HepG2 (cell line): ENCODE results near the gene ASAP2. TPM values are rescaled to one million over a fixed set of nuclear protein-coding genes. Genes with fewer than 3 reads are reported as not detected.

ENCODE experiments used
- ATAC-seq: fragments of 200-7000 bp; cut with Tn5 transposase; 3 replicates; pipeline ENCODE4 v1.9.1; 2020; ENCODE audit warnings: mild to moderate bottlenecking, moderate library complexity
- BruUV-seq: library from RNA; stranded (reverse); fragments of 400-500 nt; replicated peaks from 2 replicates; lab custom pipeline; 2021; lab: Mats Ljungman, UMichigan
- CTCF ChIA-PET: fragments of 300-600 bp; formaldehyde crosslinking; extraction: SDS; loops from one replicate; lab custom pipeline; 2021; ENCODE audit warnings: low total read pairs, inconsistent platforms, low intra/inter-chr PET ratio; lab: Yijun Ruan, JAX
- POLR2A ChIA-PET: fragments of 350-600 bp; sonication (Branson Sonifier 250); formaldehyde crosslinking; loops from one replicate; lab custom pipeline; 2020; ENCODE audit warnings: antibody characterized with exemption, inconsistent platforms; lab: Yijun Ruan, JAX
- DNase-seq: peaks from one replicate; pipeline ENCODE4 v3.0.0-alpha.2; 2015; ENCODE audit warnings: low spot score
- FAIRE-seq: peaks from 3 replicates; lab custom pipeline; 2011; peaks lifted over from hg19 to GRCh38; lab: Jason Lieb, UNC
- H2AFZ ChIP-seq: one replicate; pipeline ENCODE4 v1.6.1; 2011; ENCODE audit warnings: low read length, inconsistent platforms
- H3K27ac ChIP-seq: fragments of 300-600 bp; 3 replicates; pipeline ENCODE4 v1.8.0; 2011; ENCODE audit warnings: mixed run types, mild to moderate bottlenecking, mixed read lengths, low read length, inconsistent platforms; ENCODE audit not compliant: insufficient read depth; ENCODE audit errors: extremely low read length
- H3K27me3 ChIP-seq, 2 experiments: fragments of 200-600 bp in 1 of 2; 2 replicates in 1 of 2; 3 replicates in 1 of 2; pipeline versions ENCODE4 v1.6.0 to v1.8.0; 2011; ENCODE audit warnings: low read length in 2 of 2, mild to moderate bottlenecking in 2 of 2, moderate library complexity in 2 of 2, inconsistent platforms in 1 of 2; ENCODE audit not compliant: insufficient read depth in 2 of 2, control insufficient read depth in 1 of 2
- H3K36me3 ChIP-seq, 2 experiments: fragments of 200-600 bp in 1 of 2; replicated peaks in 1 of 2; 2 replicates in 1 of 2; 3 replicates in 1 of 2; pipeline versions ENCODE4 v1.5.1 to v1.8.0; 2011; ENCODE audit warnings: low read length in 2 of 2, inconsistent platforms in 1 of 2; ENCODE audit not compliant: insufficient read depth in 2 of 2, control insufficient read depth in 1 of 2
- H3K4me1 ChIP-seq: 2 replicates; pipeline ENCODE4 v1.5.1; 2012; ENCODE audit warnings: low read length, inconsistent platforms; ENCODE audit not compliant: insufficient read depth
- H3K4me2 ChIP-seq: 2 replicates; pipeline ENCODE4 v1.6.0; 2011; ENCODE audit warnings: low read depth, low read length, inconsistent platforms
- H3K4me3 ChIP-seq, 3 experiments: fragments of 200-600 bp in 1 of 3; sonication (generic), shearing (Covaris generic) in 1 of 3; replicated peaks in 1 of 3; 2 replicates each; pipeline ENCODE4 v1.5.1; 2011 to 2016; ENCODE audit warnings: low read length in 3 of 3, inconsistent platforms in 2 of 3, low read depth in 2 of 3, mild to moderate bottlenecking in 2 of 3, control low read depth in 1 of 3, mixed read lengths in 1 of 3; ENCODE audit not compliant: insufficient read depth in 1 of 3
- H3K79me2 ChIP-seq: one replicate; pipeline ENCODE4 v1.6.1; 2011; ENCODE audit warnings: low read length, inconsistent platforms; ENCODE audit not compliant: insufficient read depth
- H3K9ac ChIP-seq: 2 replicates; pipeline ENCODE4 v1.6.0; 2011; ENCODE audit warnings: mild to moderate bottlenecking, low read depth, low read length, inconsistent platforms; ENCODE audit not compliant: insufficient read depth
- H3K9me3 ChIP-seq: 2 replicates; pipeline ENCODE4 v1.5.1; 2012; ENCODE audit warnings: mild to moderate bottlenecking, low read length
- H4K20me1 ChIP-seq: 2 replicates; pipeline ENCODE4 v1.6.0; 2011; ENCODE audit warnings: inconsistent platforms, mild to moderate bottlenecking, low read length, moderate library complexity; ENCODE audit not compliant: insufficient read depth
- ATF1 ChIP-seq: IDR thresholded peaks from 2 replicates; pipeline ENCODE4 v1.6.1; 2016; ENCODE audit warnings: mild to moderate bottlenecking, control low read depth
- NFE2L1 ChIP-seq: sonication (generic); formaldehyde crosslinking; IDR thresholded peaks from 2 replicates; pipeline ENCODE4 v1.4.0; 2020; ENCODE audit warnings: missing genetic modification reagents, mild to moderate bottlenecking, borderline replicate concordance
- POLR2AphosphoS2 ChIP-seq: IDR thresholded peaks from 2 replicates; pipeline ENCODE4 v1.6.1; 2011; ENCODE audit warnings: low read depth, low read length, improper control_type of control experiment
- TP53 ChIP-seq: sonication (generic); formaldehyde crosslinking; conservative IDR thresholded peaks from 2 replicates; pipeline ENCODE4 v1.4.0; 2020; ENCODE audit warnings: missing genetic modification reagents
- ZBTB38 ChIP-seq: sonication (generic); formaldehyde crosslinking; IDR thresholded peaks from 2 replicates; pipeline ENCODE4 v1.5.1; 2020; ENCODE audit warnings: mild to moderate bottlenecking, missing genetic modification reagents
- ZFX ChIP-seq: sonication (generic); formaldehyde crosslinking; IDR thresholded peaks from 2 replicates; pipeline ENCODE4 v1.4.0; 2020; ENCODE audit warnings: mild to moderate bottlenecking, low read depth, missing genetic modification reagents, moderate library complexity
- ZKSCAN8 ChIP-seq: IDR thresholded peaks from 2 replicates; pipeline ENCODE4 v1.6.1; 2016; ENCODE audit warnings: borderline replicate concordance, missing genetic modification reagents, missing compliant biosample characterization
- ZNF101 ChIP-seq: sonication (generic); formaldehyde crosslinking; IDR thresholded peaks from 2 replicates; pipeline ENCODE4 v1.4.0; 2020; ENCODE audit warnings: mild to moderate bottlenecking, low read depth, missing genetic modification reagents, borderline replicate concordance
- ZNF124 ChIP-seq: sonication (generic); formaldehyde crosslinking; IDR thresholded peaks from 2 replicates; pipeline ENCODE4 v1.4.0; 2020; ENCODE audit warnings: missing genetic modification reagents
- ZNF337 ChIP-seq: sonication (generic); formaldehyde crosslinking; IDR thresholded peaks from 2 replicates; pipeline ENCODE4 v1.5.1; 2020; ENCODE audit warnings: missing genetic modification reagents, low read depth, mild to moderate bottlenecking, borderline replicate concordance
- ZNF451 ChIP-seq: sonication (generic); formaldehyde crosslinking; IDR thresholded peaks from 2 replicates; pipeline ENCODE4 v1.5.0; 2020; ENCODE audit warnings: mild to moderate bottlenecking, missing genetic modification reagents
- ZNF644 ChIP-seq: IDR thresholded peaks from 2 replicates; pipeline ENCODE4 v1.6.1; 2016; ENCODE audit warnings: low read depth
- WGBS: methylation state at CpG from one replicate; pipeline ENCODE4 v1.1.6; 2017; ENCODE audit warnings: low lambda C conversion rate; 5-methylcytosine and 5-hydroxymethylcytosine counted together
- in situ Hi-C: cut with HindIII; loops from 2 replicates; pipeline ENCODE4 v1.10.0; 2017; ENCODE audit warnings: low pct_unique_long_range_greater_than_20kb; ENCODE audit not compliant: extremely low pct_ligation_motif_present
- intact Hi-C: fragments of 100-400 bp; cut with micrococcal nuclease; formaldehyde crosslinking; loops from one replicate; pipeline ENCODE4 v1.10.0; 2022; ENCODE audit not compliant: unreplicated experiment
- polyA plus RNA-seq, 8 experiments: library from polyadenylated mRNA; depleted of rRNA in 3 of 8; stranded (reverse) in 7 of 8; unstranded in 1 of 8; fragments of >200 nt; fragmentation: Illumina TruSeq in 4 of 8; extraction: Trizol in 4 of 8; gene quantifications; 2 replicates each; pipeline versions ENCODE4 v1.2.1 to v1.2.3, GENCODE V29; 2011 to 2016; ENCODE audit warnings: low read depth in 4 of 8, missing spikeins in 1 of 8, mixed read lengths in 1 of 8; ENCODE audit not compliant: insufficient read depth in 1 of 8
- total RNA-seq, 5 experiments: library from RNA; depleted of rRNA; stranded (reverse); fragments of >200 nt; fragmentation: Illumina TruSeq; extraction: Trizol; gene quantifications; 2 replicates each; pipeline ENCODE4 v1.2.3, GENCODE V29; 2016; ENCODE audit warnings: low read depth in 1 of 5
- TF ChIP-seq, protein P1 (sequence below): sonication (generic); formaldehyde crosslinking; IDR thresholded peaks from 2 replicates; pipeline ENCODE4 v1.5.1; 2020; ENCODE audit warnings: mild to moderate bottlenecking, missing genetic modification reagents, moderate library complexity
- TF ChIP-seq, protein P2 (sequence below): sonication (generic); IDR thresholded peaks from 2 replicates; pipeline ENCODE4 v1.6.1; 2016; ENCODE audit warnings: low read depth, borderline replicate concordance
- TF ChIP-seq, protein P3 (sequence below): sonication (generic); formaldehyde crosslinking; IDR thresholded peaks from 2 replicates; pipeline ENCODE4 v1.8.0; 2022; ENCODE audit warnings: mild to moderate bottlenecking, missing genetic modification reagents

The ASAP2 gene
- total and polyA plus RNA-seq, 2 of the 13 experiments (the other 11 are each of a cell fraction or from before 2014, with no cell fraction given) = 7.3 to 22.3 TPM

DNA sequence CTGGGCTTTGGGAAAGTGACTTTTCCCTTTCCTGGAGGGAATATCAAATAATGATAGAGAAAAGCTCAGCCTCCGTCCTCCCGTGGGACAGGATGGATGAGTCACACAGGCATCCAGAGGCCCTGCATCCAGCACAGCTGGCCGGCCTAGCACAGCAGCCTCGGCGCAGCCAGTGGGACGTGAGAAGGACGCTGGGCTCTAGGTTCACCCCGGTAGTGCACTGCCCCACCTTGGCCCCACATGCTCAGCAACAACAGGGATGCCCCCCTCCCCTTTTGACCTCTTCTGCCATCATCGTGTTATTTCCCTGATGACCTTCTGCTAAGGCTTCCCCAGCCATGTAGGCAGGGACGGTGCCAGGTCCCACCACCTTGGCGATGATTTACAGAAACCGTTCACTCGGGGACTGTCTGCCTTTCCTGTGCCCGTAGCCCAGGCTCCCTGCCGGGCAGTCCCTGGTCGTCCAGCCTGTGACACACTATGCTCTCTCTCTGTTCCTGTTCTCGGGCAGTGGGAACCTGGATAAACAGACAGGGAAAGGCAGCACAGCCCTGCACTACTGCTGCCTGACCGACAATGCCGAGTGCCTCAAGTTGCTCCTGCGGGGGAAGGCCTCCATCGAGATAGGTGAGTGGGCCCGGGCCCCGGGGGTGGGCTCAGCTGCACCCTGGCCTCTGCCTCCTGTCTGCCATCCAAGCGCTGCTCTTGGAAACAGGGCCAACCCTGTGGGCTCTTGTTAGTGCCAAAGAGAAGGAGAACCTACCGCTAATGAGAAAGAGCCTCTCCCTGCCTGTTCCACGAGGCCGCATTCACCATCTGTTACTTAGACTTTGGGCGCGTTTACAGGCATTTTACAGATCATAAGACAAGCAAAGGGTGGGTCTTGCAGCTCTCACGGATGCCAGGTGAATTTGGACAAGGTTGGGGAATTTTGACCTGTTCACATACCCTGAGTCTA, 172.1 kb downstream of the ASAP2 start (continued):
- TF ChIP-seq, protein P1, sequence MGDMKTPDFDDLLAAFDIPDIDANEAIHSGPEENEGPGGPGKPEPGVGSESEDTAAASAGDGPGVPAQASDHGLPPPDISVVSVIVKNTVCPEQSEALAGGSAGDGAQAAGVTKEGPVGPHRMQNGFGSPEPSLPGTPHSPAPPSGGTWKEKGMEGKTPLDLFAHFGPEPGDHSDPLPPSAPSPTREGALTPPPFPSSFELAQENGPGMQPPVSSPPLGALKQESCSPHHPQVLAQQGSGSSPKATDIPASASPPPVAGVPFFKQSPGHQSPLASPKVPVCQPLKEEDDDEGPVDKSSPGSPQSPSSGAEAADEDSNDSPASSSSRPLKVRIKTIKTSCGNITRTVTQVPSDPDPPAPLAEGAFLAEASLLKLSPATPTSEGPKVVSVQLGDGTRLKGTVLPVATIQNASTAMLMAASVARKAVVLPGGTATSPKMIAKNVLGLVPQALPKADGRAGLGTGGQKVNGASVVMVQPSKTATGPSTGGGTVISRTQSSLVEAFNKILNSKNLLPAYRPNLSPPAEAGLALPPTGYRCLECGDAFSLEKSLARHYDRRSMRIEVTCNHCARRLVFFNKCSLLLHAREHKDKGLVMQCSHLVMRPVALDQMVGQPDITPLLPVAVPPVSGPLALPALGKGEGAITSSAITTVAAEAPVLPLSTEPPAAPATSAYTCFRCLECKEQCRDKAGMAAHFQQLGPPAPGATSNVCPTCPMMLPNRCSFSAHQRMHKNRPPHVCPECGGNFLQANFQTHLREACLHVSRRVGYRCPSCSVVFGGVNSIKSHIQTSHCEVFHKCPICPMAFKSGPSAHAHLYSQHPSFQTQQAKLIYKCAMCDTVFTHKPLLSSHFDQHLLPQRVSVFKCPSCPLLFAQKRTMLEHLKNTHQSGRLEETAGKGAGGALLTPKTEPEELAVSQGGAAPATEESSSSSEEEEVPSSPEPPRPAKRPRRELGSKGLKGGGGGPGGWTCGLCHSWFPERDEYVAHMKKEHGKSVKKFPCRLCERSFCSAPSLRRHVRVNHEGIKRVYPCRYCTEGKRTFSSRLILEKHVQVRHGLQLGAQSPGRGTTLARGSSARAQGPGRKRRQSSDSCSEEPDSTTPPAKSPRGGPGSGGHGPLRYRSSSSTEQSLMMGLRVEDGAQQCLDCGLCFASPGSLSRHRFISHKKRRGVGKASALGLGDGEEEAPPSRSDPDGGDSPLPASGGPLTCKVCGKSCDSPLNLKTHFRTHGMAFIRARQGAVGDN (CRISPR knock-in tag) = peak; percentile 52
- TF ChIP-seq, protein P2, sequence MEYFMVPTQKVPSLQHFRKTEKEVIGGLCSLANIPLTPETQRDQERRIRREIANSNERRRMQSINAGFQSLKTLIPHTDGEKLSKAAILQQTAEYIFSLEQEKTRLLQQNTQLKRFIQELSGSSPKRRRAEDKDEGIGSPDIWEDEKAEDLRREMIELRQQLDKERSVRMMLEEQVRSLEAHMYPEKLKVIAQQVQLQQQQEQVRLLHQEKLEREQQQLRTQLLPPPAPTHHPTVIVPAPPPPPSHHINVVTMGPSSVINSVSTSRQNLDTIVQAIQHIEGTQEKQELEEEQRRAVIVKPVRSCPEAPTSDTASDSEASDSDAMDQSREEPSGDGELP = peak; percentile 45; the same call in 1 of the 2 replicates
- 0 out of 2 replicates have a peak, but pooled peaks have one; percentile 21 for TF ChIP-seq ZBTB38 (CRISPR knock-in tag)
- peak; percentile 7; the same call in 1 of the 2 replicates for TF ChIP-seq ZFX (CRISPR knock-in tag)

DNA sequence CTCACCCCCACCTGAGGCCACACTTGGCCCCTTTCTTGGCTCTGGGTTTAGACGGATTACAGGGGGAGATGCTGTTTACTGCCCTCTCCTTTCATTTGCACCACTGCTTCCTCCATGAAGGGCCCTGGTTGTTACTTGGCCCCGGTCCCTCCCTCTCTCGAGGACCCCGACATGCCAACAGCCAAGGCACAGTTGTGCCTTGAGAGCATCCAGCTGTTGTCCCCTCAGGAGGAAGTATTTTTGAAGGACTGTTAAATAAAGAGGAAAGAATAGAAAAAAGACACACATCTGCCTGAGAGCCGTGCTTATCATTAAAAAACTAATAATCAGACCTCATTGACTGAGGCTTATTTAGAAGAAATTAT, 172.8 kb downstream of the ASAP2 start:
- Histone ChIP-seq H3K9me3 (no peaks in the 10 kb centered on the region), H3K79me2 (no peaks in the 10 kb centered on the region), H2AFZ (no peak overlapping the region), H3K4me3 (no peak overlapping the region), H3K9ac (no peak overlapping the region), H3K4me1 (peaks cover 40% of the 10 kb centered on the region), H3K27ac (no peak overlapping the region), H4K20me1 (no peaks in the 10 kb centered on the region), H3K4me2 (no peak overlapping the region), H3K27me3 (no peaks in the 10 kb centered on the region), H3K36me3 (peaks cover 7 to 15% of the 10 kb centered on the region in 2 experiments; a peak in 4 of 5 replicates)
- POLR2A ChIA-PET = no interaction called here
- intact Hi-C loops (no loop called here), in situ Hi-C loops (loop anchor here (10.0 kb wide), 1 partner anchor 235 kb away; no protein-coding TSS in a partner anchor)
- 99% methylated on average over 5 of the region's 5 CpGs for WGBS
- DNase-seq = no peak
- no peak for FAIRE-seq
- BruUV-seq = no TSS peak
- ATAC-seq = no peak
- CTCF ChIA-PET = no interaction called here
- TF ChIP-seq ZNF451 (CRISPR knock-in tag) = no peak
- TF ChIP-seq ZNF644 (CRISPR knock-in tag) = no peak
- TF ChIP-seq, protein P3, sequence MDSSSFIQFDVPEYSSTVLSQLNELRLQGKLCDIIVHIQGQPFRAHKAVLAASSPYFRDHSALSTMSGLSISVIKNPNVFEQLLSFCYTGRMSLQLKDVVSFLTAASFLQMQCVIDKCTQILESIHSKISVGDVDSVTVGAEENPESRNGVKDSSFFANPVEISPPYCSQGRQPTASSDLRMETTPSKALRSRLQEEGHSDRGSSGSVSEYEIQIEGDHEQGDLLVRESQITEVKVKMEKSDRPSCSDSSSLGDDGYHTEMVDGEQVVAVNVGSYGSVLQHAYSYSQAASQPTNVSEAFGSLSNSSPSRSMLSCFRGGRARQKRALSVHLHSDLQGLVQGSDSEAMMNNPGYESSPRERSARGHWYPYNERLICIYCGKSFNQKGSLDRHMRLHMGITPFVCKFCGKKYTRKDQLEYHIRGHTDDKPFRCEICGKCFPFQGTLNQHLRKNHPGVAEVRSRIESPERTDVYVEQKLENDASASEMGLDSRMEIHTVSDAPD (CRISPR knock-in tag) = no peak
- TF ChIP-seq ZNF337 (CRISPR knock-in tag) = no peak
- no peak for TF ChIP-seq NFE2L1 (CRISPR knock-in tag)
- no peak for TF ChIP-seq ZNF124 (CRISPR knock-in tag)
- TF ChIP-seq TP53 (CRISPR knock-in tag) = no peak
- TF ChIP-seq ZNF101 (CRISPR knock-in tag) = no peak
- no peak for TF ChIP-seq ATF1
- no peak for TF ChIP-seq POLR2AphosphoS2
- no peak for TF ChIP-seq ZKSCAN8 (CRISPR knock-in tag)
